ENCODE data around the gene SFXN3.

DNA sequence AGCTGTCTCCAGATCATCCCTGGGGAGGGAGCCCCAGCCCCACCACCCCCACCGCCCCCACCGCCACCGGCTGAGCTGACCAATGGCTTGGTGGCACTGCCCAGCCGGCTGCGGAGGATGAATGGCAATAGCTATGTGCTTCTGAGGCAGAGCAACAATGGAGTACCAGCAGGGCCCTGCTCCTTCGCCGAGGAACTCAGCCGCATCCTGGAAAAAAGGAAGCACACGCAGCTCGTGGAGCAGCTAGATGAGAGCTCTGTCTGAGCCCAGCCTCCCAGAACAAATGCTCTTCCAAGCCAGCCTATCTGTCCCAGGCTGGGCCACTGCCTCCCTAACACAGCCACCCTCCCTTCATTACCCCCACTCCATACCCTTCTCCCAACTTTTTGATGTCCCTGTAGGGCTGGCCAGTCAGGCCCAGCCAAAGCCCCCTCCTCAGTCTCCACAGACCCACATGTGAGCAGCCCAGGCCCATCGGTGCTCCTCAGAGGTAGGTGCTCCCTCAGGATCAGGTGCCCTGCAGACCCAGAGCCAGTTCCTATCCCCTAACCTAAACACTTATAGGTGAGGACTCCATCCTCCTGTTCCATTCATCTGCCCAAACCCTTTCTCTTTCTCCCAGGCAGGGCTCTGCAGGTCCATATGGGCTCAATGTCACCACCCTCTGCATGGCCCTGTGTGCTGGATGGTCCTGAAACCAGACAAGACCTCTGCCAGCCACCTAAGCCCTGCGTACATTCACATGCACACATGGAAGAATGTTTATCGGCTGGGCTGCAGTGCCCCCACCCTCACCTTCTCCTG lies 47.0 kb upstream of the SFXN3 start:
- TF ChIP-seq EZH2phosphoT487 (IDR thresholded peaks at IDR 0.05; ENCODE audit: low read length) (no peak), EZH2 (optimal IDR thresholded peaks at IDR 0.05; ENCODE audit: low read depth, low read length) (no peak)
- TF ChIP-seq, protein P1, sequence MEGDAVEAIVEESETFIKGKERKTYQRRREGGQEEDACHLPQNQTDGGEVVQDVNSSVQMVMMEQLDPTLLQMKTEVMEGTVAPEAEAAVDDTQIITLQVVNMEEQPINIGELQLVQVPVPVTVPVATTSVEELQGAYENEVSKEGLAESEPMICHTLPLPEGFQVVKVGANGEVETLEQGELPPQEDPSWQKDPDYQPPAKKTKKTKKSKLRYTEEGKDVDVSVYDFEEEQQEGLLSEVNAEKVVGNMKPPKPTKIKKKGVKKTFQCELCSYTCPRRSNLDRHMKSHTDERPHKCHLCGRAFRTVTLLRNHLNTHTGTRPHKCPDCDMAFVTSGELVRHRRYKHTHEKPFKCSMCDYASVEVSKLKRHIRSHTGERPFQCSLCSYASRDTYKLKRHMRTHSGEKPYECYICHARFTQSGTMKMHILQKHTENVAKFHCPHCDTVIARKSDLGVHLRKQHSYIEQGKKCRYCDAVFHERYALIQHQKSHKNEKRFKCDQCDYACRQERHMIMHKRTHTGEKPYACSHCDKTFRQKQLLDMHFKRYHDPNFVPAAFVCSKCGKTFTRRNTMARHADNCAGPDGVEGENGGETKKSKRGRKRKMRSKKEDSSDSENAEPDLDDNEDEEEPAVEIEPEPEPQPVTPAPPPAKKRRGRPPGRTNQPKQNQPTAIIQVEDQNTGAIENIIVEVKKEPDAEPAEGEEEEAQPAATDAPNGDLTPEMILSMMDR (IDR thresholded peaks at IDR 0.05; ENCODE audit: low read length), result no peak
